DOHH2 (cell line): ENCODE measurements around the gene VPS45.

Source experiments
- EZH2phosphoT487 ChIP-seq: fragments of 200-600 bp; sonication (generic); IDR thresholded peaks from 2 replicates; pipeline ENCODE4 v1.6.1; 2017; ENCODE audit warnings: borderline replicate concordance, mild to moderate bottlenecking, antibody characterized with exemption, low read length, moderate library complexity, mixed read lengths
- TF ChIP-seq, protein P1 (sequence below): fragments of 200-600 bp; sonication (generic); IDR thresholded peaks from one replicate; pipeline ENCODE4 v1.5.1; 2014; ENCODE audit warnings: antibody characterized with exemption, mild to moderate bottlenecking, low read depth, low read length; ENCODE audit not compliant: poor library complexity, severe bottlenecking

DNA sequence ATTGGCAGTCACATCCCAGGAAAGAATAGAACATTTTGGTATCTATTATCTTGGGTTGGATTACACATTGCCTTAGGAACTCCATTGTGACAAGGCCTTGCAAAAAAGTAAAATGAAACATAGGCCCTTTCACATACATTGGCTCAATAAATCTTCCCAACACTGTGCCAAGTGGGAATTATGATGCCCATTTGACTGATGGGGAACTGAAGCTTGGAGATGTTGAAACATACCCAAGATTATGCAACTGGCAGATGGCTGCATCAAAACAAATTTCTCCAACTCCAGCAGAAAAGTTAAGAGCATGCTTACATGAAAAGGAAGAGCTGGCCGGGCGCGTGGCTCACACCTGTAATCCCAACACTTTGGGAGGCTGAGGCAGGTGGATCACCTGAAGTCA is 109.0 kb downstream of the VPS45 start:
- TF ChIP-seq, protein P1, sequence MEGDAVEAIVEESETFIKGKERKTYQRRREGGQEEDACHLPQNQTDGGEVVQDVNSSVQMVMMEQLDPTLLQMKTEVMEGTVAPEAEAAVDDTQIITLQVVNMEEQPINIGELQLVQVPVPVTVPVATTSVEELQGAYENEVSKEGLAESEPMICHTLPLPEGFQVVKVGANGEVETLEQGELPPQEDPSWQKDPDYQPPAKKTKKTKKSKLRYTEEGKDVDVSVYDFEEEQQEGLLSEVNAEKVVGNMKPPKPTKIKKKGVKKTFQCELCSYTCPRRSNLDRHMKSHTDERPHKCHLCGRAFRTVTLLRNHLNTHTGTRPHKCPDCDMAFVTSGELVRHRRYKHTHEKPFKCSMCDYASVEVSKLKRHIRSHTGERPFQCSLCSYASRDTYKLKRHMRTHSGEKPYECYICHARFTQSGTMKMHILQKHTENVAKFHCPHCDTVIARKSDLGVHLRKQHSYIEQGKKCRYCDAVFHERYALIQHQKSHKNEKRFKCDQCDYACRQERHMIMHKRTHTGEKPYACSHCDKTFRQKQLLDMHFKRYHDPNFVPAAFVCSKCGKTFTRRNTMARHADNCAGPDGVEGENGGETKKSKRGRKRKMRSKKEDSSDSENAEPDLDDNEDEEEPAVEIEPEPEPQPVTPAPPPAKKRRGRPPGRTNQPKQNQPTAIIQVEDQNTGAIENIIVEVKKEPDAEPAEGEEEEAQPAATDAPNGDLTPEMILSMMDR: no peak
- no peak for TF ChIP-seq EZH2phosphoT487
